DMS114 treated with DMSO at 0.1 percent for 48 hours (cell line): ENCODE results near the gene SLC39A13.

ENCODE experiments used
- DNase-seq: peaks from one replicate; lab custom pipeline; 2025; ENCODE audit not compliant: unreplicated experiment; lab: John Stamatoyannopoulos, UW

The SLC39A13 gene

DNA sequence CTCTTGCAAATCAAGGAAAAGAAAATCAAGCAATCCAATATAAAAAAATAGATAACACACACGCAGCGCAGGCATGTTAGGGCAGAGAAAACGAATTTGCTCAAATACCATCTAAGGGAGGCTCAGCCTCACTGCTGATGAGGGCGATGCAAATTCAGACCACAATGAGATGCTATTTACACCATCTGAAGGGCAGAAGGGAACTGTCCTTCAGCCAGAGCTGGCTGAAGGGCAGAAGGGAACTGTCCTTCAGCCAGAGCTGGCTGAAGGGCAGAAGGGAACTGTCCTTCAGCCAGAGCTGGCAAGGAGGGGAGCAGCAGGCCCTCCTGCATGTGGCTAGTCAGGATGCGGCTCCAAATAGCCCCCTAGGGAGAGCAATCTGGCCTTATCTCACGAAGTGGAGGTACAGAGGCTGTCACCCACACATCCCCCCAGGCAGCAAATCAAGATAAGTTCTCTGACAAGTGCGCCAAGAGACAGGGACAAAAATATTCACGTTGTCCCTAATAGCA, 7.6 kb upstream of the SLC39A13 start:
- DNase-seq = no peak

DNA sequence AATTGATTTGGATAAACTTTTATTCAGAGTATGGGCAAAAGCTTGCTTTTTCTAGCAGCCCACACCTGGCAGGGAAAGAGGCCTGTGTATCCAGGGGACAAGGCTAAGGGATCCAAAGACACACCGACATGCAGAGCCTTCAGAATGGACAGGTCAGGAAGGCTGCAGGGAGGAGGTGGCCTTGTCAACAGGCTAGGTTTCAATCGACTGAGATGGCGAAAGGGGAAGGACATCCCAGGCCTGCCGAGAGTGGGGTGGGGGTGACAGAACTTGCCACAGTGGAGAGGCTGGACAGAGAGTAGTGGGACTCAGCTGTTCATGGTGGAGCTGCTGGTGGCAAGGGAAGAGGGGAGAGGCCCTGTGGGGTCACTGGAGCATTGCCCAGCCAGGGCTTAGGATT, 5.3 kb upstream of the SLC39A13 start:
- DNase-seq = no peak

DNA sequence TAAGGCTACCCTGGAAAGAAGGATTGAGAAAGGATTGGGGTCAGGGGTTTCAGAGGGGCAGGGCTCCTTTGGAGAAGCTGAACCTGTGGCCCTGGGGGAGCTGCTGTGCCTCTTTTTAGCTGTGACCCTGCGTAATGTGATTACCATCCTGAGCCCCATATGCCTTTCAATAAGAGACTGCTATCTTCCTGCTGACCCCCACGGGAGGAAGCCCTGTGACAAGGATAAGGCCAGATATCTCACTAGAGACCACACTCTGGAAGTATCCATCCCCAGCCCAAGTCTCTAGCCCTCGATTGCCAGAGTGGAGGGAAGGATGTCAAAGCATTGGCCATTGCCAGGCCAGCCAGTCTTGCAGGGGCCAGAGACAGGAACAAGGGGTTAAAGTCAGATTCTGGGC, 4.8 kb upstream of the SLC39A13 start:
- no peak for DNase-seq

DNA sequence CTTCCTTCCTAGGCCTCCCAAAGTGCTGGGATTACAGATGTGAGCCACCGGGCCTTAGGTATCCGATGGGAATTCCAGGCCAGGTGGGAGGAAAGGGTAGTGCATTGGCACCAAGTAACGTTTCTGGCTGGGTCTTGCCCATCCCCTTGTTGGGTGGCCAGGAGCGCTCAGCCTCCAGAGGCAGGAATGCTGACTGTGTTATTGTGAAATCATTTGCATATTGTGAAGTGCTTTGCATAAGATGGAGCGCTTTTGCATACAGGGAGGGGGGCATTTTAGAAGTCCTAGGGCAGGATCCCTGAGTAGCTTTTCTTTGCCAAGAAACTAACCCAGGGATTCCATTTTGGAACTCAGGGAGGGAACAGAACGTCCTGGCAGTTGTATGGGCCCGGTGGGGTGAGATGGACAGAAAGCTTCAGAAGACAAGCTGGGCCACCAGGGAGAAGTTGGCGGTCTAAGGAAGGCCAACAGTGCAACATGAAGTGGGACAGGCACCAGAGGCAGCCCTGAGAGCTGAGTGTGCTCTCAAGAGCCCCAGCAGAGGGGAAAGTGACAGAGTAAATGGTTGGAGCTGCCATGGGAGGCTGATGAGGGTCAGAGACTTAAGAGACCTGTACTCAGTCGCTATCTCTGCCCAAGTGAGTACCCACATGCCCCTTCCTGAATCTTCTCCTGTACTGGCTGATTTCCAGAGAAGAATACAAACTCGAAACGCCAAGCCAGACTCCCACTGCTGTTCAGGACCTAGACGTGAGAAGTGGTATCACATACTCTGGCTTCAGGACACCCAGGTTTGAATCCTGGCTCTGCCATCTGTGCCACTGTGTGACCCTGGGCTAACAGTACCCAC, 1.3 kb upstream of the SLC39A13 start:
- DNase-seq = no peak

DNA sequence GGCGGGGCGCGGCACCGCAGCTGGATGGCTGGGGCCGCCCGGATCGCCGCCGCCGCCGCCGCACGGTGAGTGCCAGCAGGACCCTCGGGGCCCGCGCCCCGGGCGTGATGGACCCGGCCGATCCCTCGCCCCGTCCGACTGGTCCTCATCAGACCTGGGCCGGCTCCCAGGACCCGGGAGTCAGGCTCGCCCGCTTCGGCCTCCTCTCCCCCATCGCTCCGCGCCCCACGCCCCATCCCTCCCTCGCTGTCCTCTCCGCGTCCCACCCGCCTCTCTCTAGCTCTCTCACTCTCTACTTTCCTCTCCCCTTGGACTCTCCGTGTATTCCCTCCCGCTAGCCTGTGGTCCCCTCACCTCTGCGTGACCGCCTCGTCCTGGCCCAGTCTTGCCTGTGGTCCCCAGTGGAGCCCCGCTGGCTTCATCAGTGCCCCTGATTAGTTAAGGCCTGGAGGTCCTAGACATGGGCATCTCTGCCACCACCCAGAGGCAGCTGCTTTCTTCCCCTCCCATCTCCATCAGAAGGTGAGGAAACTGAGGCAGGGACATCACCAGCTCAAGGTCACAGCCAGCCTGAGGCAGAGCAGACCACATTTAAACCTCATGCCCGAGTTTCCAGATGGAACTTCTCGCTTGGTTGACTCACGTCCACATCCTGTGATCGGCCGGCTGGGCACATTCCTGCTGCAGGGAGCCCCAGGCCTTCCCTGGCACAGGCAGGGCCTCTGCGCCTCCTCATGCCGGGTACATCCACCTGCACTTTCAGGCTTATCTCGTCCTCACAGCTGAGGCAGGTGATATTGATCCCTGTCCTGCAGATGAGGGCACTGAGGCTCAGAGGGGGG, 429 bp downstream of the SLC39A13 start:
- no peak for DNase-seq

DNA sequence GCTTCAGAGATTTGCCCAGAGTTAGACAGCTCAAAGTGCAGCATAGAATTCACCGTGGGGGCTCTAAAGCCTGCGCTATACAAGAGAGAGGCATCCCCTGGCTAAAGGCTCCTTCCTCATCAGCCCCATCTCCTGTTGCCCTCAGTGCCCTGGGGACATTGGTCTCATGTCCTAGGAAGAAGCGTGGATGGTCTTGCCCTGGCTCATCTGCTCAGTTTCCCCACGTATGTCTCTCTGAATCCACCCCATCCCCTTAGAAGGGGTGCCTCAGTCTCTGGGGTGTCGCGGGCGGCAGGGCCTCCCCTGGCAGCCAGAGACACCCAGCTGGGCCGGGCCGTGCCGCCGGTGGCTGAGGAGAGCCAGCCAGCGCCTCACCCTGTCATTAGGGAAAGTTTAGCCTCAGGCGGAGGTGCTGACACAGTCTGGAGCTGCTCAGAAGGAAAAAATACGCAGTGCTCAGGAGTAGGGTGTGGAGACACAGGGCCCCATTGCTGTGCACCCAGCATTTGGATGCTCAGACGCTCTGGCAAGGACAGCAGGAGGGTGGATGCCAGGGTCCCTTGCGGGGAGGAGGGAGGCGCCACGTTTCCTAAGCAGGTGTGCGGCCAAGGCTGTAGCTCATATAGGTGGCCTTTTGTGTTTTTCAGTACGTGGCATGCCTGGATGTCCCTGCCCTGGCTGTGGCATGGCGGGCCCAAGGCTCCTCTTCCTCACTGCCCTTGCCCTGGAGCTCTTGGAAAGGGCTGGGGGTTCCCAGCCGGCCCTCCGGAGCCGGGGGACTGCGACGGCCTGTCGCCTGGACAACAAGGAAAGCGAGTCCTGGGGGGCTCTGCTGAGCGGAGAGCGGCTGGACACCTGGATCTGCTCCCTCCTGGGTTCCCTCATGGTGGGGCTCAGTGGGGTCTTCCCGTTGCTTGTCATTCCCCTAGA, 1.3 kb downstream of the SLC39A13 start:
- no peak for DNase-seq

DNA sequence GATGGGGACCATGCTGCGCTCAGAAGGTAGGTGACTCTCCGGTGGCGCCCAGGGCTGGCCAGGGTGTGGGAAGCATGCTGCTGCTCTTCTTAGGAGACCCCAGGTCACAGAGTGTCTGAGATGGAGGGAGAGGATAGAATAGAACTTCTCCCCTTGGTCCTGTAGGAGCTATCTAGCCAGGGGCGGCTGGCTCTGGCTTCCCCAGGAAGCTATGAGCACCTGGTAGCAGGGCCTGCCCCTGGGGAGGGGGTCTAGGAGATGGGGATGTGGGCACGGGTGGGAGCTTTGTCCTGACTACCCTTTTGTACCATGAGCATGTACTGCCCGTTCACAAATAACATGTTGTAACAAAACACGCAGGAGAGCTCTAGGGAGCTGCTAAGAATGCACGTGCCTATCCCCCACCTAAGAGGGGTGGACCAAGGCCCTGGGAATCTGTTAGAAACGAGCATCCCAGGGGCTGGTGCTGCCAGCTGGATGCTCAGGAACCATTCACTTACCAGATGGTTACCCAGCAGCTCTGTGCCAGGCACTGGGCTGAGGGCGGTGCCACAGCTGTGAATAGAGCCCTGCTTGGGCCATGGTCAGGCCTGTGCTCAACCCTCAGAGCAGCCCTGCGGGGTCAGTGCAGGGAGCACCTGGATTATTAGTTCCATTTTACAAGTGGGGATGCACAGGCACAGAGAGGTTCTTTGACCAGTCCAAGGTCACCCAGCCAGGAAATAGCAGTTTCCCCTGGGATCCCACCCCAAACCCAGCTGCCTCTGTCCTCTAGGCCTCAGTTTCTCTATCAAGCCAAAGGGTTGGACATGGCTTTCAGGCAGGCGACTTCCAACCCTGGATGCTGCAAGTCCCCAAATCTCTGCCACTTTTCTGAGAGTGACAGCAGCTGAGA, 2.2 kb downstream of the SLC39A13 start:
- DNase-seq = no peak

DNA sequence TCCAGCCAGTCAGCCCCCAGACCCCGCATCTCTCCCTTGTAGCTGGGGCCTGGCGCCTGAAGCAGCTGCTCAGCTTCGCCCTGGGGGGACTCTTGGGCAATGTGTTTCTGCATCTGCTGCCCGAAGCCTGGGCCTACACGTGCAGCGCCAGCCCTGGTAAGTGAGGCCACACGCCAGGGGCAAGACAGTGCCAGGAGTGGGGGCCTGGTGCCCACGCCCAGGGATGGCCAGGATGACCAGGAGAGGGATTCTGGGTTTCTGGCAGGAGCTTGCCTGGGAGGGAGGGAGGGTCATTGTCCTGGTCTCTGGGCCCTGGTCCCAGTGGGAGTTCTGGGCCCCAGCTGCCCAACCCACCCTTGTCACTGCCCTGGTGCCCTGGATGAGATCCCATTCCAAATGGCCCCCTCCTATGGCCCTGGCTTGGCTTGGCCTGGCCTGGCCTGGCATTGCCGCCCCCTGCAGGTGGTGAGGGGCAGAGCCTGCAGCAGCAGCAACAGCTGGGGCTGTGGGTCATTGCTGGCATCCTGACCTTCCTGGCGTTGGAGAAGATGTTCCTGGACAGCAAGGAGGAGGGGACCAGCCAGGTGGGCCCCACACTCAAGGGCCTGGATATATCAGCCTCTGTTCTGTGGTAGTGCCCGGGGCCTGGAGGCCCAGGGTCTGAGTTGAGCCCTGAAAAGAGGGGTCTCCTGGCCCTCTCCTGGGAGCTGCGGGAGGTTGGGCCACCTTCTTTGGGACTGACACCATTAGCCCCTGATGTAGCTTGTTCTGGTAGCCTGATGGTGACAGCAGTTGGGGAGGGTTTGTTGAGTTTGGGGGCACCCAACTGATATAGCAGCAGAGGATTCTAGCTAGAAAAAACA, 3.7 kb downstream of the SLC39A13 start:
- no peak for DNase-seq

DNA sequence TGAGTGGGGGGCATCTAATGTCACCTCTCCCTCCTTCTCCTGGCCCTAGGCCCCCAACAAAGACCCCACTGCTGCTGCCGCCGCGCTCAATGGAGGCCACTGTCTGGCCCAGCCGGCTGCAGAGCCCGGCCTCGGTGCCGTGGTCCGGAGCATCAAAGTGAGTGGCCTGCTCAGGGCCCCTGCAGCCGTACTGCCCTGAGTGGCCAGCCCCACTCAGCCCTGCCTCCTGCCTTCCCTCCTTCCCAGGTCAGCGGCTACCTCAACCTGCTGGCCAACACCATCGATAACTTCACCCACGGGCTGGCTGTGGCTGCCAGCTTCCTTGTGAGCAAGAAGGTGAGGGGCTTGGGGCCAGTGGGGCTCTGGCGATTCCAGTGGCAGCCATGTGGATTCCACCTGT, 5.0 kb downstream of the SLC39A13 start:
- DNase-seq = no peak

DNA sequence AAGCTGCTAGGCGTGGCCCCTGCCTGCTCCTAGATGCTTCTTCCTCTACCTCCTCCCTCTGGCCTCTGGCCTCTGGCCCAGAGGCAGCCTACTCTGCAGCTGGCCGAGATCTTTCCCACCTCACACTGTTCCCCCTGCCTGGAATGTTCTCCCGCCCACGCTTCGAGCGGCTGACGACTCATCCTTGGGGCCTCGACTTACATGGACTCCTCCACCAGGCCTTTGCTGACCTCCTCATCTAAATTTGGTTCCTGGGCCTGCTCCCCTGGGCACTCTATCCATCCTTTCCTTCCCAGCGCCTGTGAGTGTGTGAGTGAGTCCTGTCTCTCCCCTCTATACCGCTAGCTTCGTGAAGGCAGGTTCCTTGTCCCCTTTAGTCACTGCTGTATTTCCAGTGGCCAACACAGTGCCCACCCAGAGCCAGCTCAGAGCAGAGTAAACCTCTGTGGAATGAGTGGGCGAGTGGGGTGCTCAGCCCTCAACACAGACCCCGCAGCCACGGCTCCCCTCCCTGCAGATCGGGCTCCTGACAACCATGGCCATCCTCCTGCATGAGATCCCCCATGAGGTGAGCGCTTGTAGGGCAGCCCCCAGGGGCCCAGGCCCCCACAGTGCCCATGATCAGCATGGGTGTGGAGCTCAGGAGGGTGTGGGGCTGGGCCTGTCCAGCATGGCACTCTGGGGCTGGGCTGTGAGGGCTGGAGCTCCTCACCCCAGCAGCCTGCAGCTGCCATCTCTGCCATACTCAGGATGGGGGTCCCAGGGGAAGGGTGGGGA, 5.7 kb downstream of the SLC39A13 start:
- no peak for DNase-seq

DNA sequence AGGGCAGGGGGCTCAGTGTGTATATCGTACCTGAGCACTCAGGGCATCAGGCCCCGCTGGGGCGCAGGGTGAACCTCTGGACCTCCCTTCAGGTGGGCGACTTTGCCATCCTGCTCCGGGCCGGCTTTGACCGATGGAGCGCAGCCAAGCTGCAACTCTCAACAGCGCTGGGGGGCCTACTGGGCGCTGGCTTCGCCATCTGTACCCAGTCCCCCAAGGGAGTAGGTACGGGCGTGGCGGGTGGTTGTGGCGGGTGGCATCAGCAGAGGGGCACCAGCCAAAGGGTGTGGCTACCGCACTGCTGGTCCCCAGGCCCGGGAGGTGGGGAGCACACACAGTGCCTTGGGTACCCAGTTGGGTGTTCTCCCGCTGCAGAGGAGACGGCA, 6.3 kb downstream of the SLC39A13 start:
- DNase-seq = no peak

DNA sequence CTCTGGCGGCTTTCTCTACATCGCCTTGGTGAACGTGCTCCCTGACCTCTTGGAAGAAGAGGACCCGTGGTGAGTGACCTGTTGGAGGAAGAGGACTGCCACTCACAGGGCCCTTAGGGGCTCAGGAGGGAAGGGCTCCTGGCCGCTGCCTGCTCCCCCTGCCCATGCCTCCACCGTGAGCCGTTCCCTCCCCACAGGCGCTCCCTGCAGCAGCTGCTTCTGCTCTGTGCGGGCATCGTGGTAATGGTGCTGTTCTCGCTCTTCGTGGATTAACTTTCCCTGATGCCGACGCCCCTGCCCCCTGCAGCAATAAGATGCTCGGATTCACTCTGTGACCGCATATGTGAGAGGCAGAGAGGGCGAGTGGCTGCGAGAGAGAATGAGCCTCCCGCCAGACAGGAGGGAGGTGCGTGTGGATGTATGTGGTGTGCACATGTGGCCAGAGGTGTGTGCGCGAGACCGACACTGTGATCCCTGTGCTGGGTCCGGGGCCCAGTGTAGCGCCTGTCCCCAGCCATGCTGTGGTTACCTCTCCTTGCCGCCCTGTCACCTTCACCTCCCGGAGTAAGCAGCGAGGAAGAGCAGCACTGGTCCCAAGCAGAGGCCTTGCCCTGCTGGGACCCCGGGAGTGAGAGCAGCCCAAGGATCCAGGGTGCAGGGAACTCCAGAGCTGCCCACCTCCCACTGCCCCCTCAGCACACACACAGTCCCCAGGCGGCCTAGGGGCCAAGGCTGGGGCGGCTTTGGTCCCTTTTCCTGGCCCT, 6.9 kb downstream of the SLC39A13 start:
- no peak for DNase-seq

DNA sequence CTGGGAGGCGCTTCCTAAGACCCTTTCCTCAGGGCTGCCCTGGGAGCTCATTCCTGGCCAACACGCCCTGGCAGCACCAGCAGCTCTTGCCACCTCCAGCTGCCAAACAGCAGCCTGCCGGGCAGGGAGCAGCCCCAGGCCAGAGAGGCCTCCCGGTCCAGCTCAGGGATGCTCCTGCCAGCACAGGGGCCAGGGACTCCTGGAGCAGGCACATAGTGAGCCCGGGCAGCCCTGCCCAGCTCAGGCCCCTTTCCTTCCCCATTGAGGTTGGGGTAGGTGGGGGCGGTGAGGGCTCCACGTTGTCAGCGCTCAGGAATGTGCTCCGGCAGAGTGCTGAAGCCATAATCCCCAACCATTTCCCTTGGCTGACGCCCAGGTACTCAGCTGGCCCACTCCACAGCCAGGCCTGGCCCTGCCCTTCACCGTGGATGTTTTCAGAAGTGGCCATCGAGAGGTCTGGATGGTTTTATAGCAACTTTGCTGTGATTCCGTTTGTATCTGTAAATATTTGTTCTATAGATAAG, 7.6 kb downstream of the SLC39A13 start:
- DNase-seq = no peak

DNA sequence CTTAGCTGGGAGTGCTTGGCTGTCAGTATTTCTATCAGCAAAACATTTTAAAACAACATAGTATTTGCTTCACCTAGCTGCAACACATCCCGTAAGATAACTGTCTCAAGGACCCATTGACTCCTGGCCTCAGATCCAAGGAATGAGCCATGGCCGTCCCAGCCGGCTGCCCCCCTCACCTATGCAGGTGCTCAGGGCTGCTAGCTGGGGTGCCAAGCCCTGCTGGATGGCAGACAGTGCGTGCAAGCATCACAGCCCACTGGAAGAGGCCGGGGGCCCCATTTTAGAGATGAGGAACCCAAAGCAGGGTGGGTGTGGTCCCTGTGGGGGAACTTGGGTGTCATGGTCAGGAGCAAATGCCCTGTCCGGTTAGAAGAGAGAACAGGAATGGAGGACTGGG, 9.3 kb downstream of the SLC39A13 start:
- no peak for DNase-seq

DNA sequence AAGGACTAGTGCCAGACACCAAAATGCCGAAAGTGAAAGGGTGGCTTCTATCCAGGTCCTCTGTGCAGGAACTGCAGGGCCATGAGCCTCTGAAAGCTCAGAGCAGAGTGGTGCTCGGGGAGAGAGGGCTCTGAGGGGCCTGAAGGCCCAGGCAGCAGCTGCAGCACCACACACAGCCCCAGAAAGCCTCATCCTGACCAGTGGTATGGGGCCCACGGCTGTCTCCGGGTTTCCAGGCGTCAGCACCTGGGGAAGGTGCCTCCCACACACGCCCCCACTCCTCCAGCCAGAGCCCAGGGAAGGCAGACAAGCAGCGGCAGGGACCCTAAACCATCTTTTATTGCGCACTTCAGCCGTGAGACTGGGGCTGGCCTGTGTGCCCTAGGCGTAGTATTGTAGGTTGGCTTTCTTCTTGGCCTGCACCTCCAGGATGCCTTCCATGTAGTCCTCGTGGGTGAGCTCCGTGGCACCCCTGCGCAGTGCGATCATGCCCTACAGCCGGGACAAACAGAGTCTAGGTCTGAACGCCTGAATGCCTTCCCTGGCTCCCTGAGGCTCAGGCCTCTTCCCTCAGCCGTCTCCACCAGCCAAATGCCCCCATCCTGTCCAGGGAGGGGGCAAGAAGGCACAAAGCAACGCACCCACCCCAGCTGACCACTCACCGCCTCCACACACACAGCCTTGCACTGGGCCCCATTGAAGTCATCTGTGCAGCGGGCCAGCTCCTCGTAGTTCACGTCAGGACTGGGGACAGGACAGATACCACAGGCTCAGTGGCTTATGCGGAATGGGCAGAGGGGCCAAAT, 10.3 kb downstream of the SLC39A13 start:
- DNase-seq = no peak

DNA sequence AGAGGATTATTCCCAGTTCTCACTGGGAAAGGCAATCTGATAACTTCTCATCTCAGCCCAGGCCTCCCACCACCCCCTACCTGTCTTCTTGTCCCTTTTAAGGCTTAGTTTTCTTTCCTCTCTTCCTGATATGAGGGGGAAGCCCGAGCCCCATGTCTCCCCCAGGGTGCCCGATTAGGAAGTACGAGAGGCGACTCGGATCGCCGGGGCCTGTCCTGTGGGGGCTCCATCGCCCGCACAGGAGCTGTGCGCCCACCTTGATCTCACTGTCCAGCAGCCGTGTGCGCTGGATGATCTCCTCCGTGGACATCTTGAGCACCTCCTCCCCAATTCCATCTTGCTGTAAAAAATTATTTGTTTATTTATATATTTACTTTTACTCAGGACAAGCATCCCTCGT, 17.2 kb downstream of the SLC39A13 start:
- no peak for DNase-seq
